HG03097 (cell line): ENCODE data around the gene ADARB2.

Source experiments
- ATAC-seq: cut with Tn5 transposase; IDR thresholded peaks from one replicate; pipeline ENCODE4 v1.9.1; 2021; ENCODE audit not compliant: unreplicated experiment, low FRiP score

The ADARB2 gene

DNA sequence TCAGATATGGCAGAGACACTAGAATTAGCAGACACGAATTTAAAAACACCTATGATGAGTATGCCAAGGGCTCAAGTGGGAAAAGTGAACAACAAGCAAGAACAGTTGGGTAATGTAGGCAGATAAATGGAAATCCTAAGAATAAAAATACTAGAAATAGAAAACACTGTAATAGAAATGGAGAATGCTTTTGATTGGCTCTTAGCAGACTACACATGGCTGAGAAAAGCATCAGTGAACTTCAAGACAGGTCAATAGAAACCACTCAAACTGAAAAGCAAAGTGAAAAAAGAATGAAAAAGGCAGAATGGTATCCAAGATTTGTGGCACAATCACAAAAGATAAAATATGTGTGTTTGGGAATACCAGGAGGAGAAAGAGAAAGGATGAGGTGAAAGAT lies 598.8 kb downstream of the ADARB2 start:
- no peak for ATAC-seq

DNA sequence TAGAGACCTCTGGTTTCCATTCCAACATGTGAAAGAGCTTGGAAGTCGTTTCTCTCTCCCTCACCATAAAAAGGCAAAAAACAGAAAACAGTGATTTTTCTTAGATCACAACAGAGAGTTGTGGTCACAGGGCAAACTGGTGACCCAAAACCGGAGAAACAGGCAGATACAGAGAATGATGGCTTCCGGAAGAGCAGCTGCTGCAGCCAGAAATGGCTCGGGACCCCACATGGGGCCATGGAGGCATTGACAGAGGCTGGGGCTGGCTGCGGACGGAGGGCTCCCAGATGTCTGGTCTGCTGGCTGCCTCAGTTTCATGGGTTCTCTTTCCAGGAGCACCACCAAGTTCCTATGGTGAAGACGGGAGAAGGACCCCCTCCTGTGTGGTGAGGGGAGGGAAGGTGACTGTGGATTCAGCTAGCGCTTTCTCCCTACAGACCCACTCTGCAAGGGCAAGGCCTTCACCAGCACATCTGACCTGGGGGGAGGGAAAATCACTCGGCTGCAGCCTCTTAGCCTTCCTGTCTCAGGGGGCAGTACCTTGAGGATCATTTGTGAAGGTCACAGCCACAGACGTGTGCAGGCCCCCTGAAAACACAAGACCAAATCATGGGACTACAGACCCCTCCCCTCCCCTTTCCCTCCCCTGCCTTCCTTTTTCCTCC lies 599.7 kb downstream of the ADARB2 start:
- ATAC-seq: no peak

DNA sequence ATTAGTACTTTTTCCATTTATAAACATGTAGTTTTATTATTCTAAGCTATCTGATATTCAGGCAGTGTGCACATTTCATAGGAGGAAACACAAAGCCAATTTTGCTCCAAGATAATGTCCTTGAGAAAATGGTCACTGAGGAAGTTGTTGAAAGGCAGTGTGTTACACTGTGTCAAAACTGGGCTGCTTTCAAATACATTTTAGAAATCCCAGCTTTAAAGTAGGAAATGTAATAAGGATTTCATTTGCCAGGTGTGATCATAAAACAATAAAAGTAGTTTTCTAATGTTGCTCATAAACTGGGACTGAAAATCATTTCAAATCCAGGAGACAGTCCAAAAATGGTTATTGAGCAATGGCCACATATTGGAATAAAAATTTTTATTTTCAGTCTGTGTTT lies 601.1 kb downstream of the ADARB2 start:
- no peak for ATAC-seq

DNA sequence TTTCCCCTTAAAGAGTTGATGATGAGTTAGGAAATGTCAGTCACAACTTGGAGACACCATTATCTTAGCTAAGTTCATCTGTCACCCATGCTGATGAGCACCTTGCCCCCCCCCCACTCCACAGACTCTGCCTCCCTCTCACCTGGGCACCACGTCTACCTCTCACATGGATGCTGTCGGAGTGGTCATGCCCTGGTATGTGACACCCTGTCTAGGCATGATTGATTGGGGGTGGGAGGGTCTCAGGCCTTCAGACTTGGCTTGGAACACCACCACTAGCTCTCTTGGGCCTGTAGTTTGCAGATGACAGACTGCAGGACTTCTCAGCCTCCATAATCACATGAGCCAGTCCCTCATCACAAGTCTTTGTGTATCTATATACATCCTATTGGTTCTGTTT lies 603.2 kb downstream of the ADARB2 start:
- no peak for ATAC-seq

GRCh38 chr10:1133495-1134045 lies 603.8 kb downstream of the ADARB2 start:
- ATAC-seq: no peak

DNA sequence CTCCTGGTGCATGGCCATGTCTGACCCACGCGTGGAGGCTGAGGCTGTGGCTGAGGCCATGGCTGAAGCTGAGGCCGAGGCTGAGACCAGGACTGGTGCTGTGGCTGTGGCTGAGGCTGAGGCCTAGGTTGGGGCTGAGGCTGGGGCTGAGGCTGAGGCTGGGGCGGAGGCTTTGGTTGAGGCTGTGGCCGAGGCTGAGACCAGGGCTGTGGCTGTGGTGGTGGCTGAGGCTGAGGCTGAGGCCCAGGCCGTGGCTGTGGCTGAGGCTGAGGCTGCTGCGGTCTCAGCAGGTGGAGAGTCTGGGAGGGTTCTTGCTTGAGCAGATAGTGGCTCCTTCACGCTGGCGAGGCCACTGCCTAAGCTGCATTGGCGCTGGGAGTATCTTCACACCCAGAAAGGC lies 604.7 kb downstream of the ADARB2 start:
- no peak for ATAC-seq

DNA sequence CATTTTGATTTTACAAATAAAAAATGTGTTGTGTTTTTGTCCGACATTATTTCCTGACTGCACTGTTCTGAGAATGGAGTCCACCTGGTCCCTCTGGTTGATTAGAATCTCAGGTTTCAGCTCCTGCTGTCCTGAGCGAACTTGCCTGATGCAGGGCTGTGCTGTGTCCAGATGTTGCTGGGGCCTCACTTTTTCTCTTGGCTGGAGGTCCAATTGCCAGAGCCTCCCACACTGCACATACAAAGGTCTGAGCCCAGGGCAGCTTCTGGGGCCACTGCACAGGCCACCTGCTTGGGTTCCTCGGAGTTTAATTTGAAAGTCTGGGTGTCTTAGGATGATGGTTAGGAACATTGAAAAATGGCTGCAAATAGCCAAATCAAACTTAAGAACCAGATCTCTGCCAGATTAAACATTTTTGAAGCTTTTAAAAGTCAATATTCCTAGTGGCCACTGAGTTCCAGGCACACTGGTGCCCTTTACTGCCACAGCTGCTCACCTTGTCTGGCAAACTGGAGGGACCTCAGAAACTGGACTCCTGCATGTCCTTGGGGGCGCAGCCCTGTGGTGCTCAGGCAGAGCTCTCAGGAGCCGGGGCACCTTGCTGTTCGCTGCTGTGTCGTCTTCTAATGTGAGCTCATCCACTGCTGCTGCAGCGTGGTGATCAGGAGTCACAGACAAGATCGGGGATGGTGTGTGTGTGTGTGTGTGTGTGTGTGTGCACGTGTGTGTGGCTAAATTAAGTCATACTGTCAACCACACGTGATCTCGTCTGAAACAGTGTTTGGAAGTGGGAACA lies 606.1 kb downstream of the ADARB2 start:
- ATAC-seq: no peak

- no peak for ATAC-seq
Measured at GRCh38 chr10:1130226-1130625, 607.1 kb downstream of the ADARB2 start.

DNA sequence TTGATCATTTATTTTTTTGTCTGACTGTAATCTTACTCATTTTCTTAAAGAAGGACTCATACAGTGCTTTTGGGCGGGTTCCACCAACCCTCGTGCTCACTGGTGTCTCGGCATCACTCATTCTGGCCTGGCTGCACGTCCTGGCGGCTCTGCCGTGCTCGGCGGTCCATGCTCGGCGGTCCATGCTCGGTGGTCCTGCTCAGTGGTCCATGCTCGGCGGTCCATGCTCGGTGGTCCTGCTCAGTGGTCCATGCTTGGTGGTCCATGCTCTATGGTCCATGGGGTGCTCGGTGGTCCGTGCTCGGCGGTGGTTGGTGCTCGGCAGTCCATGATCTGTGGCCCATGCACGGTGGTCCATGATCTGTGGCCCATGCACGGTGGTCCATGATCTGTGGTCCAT lies 608.7 kb downstream of the ADARB2 start:
- ATAC-seq: no peak

DNA sequence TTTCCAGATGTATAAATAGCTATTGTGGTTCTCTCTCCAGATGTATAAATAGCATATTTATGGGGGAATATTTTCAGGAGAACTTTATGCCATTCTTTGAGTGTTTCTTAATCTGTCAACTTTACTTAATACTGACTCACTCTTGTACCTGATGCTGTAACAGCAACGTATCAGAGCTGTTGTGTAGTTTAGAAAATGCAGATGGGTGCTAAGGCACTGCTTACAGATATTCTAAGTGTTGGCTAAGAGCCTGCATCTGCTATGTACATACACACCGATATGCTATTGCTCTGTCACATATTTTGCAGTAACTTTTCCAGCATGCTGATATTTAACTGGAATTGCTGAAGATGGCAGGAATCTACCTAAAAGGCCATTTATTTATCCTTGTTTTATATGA lies 609.2 kb downstream of the ADARB2 start:
- no peak for ATAC-seq

GRCh38 chr10:1127629-1128028 lies 609.7 kb downstream of the ADARB2 start:
- no peak for ATAC-seq
